Keratinocyte (primary cell): ENCODE data around the gene ZNF44. TPM values are rescaled to one million over a fixed set of nuclear protein-coding genes. Genes with fewer than 3 reads are reported as not detected.
"Not testable (repeated sequence)": the region's sequence is repeated elsewhere in the genome, so short reads cannot be mapped to it uniquely, and the experiment has no call there.

ENCODE experiments used
- DNase-seq: peaks from one replicate; pipeline ENCODE4 v3.0.0-alpha.2; 2011; ENCODE audit warnings: low read depth, missing footprints, low spot score
- FAIRE-seq: peaks from 2 replicates; lab custom pipeline; 2011; peaks lifted over from hg19 to GRCh38; lab: Jason Lieb, UNC
- H2AFZ ChIP-seq: 2 replicates; pipeline ENCODE4 v1.6.0; 2012; ENCODE audit warnings: low read length, control low read depth, inconsistent platforms; ENCODE audit not compliant: control insufficient read depth
- H3K27ac ChIP-seq: 2 replicates; pipeline ENCODE4 v1.5.1; 2011; ENCODE audit warnings: low read length; ENCODE audit not compliant: control insufficient read depth, insufficient read depth
- H3K27me3 ChIP-seq: 3 replicates; pipeline ENCODE4 v1.6.0; 2011; ENCODE audit warnings: low read length; ENCODE audit not compliant: control insufficient read depth, insufficient read depth; ENCODE audit errors: extremely low read depth
- H3K36me3 ChIP-seq, 2 experiments: 2 replicates in 1 of 2; 3 replicates in 1 of 2; pipeline ENCODE4 v1.5.1; 2011; ENCODE audit warnings: low read length in 2 of 2, mild to moderate bottlenecking in 1 of 2; ENCODE audit not compliant: control insufficient read depth in 2 of 2, insufficient read depth in 2 of 2; ENCODE audit errors: extremely low read depth in 1 of 2
- H3K4me1 ChIP-seq: 3 replicates; pipeline ENCODE4 v1.5.1; 2011; ENCODE audit warnings: low read length; ENCODE audit not compliant: control insufficient read depth, insufficient read depth; ENCODE audit errors: extremely low read depth
- H3K4me2 ChIP-seq: 3 replicates; pipeline ENCODE4 v1.6.0; 2011; ENCODE audit warnings: low read depth, low read length; ENCODE audit not compliant: control insufficient read depth, insufficient read depth; ENCODE audit errors: extremely low read depth
- H3K4me3 ChIP-seq, 3 experiments: fragments of 200-600 bp in 1 of 3; sonication (generic) in 1 of 3; 2 replicates in 2 of 3; 3 replicates in 1 of 3; pipeline ENCODE4 v1.5.1; 2011 to 2016; ENCODE audit warnings: low read length in 3 of 3, mild to moderate bottlenecking in 3 of 3, control low read depth in 2 of 3, inconsistent platforms in 1 of 3, low read depth in 1 of 3, mixed read lengths in 1 of 3, mixed run types in 1 of 3, moderate library complexity in 1 of 3; ENCODE audit not compliant: control insufficient read depth in 2 of 3, insufficient read depth in 2 of 3; ENCODE audit errors: extremely low read depth in 1 of 3
- H3K79me2 ChIP-seq: 2 replicates; pipeline ENCODE4 v1.6.0; 2012; ENCODE audit warnings: low read length; ENCODE audit not compliant: control insufficient read depth, insufficient read depth
- H3K9ac ChIP-seq: 3 replicates; pipeline ENCODE4 v1.6.0; 2011; ENCODE audit warnings: low read length; ENCODE audit not compliant: control insufficient read depth, insufficient read depth; ENCODE audit errors: extremely low read depth
- H3K9me1 ChIP-seq: 3 replicates; pipeline ENCODE4 v1.6.0; 2011; ENCODE audit warnings: low read length; ENCODE audit not compliant: control insufficient read depth, insufficient read depth; ENCODE audit errors: extremely low read depth
- H3K9me3 ChIP-seq: 2 replicates; pipeline ENCODE4 v1.5.1; 2012; ENCODE audit warnings: low read depth, low read length; ENCODE audit not compliant: control insufficient read depth
- H4K20me1 ChIP-seq: 3 replicates; pipeline ENCODE4 v1.6.0; 2011; ENCODE audit warnings: low read length; ENCODE audit not compliant: control insufficient read depth, insufficient read depth; ENCODE audit errors: extremely low read depth
- EZH2 ChIP-seq: IDR thresholded peaks from one replicate; pipeline ENCODE4 v1.6.1; 2012; ENCODE audit warnings: inconsistent platforms, mild to moderate bottlenecking, low read length, moderate library complexity
- dilution Hi-C: fragments of 300-500 bp; cut with MboI; formaldehyde crosslinking; loops from one replicate; pipeline ENCODE4 v1.7.0; 2020; ENCODE audit warnings: low sequenced_read_pairs; ENCODE audit not compliant: extremely low pct_ligation_motif_present
- polyA plus RNA-seq, 5 experiments: library from polyadenylated mRNA; depleted of rRNA in 3 of 5; stranded (reverse) in 3 of 5; stranded (forward) in 1 of 5; unstranded in 1 of 5; fragments of >200 nt; gene quantifications; 1 replicate in 1 of 5; 2 replicates in 3 of 5; 3 replicates in 1 of 5; pipeline versions ENCODE4 v1.2.1 to v1.2.3, GENCODE V29; 2011 to 2012; ENCODE audit warnings: missing spikeins in 2 of 5, low read depth in 1 of 5, low replicate concordance in 1 of 5
- TF ChIP-seq, protein P1 (sequence below), 3 experiments: IDR thresholded peaks in 1 of 3; conservative IDR thresholded peaks in 1 of 3; optimal IDR thresholded peaks in 1 of 3; 2 replicates in 2 of 3; 3 replicates in 1 of 3; pipeline versions ENCODE3 to v1.5.1; 2011; ENCODE audit warnings: low read length in 3 of 3, mild to moderate bottlenecking in 3 of 3, moderate library complexity in 2 of 3, control low read depth in 1 of 3, inconsistent platforms in 1 of 3; ENCODE audit not compliant: insufficient read depth in 2 of 3; ENCODE audit errors: extremely low read depth in 1 of 3

ZNF44 gene
- polyA plus RNA-seq, 1 donor (not counting 4 experiments of a cell fraction or from before 2014, with no cell fraction given), result 5.2 TPM

DNA sequence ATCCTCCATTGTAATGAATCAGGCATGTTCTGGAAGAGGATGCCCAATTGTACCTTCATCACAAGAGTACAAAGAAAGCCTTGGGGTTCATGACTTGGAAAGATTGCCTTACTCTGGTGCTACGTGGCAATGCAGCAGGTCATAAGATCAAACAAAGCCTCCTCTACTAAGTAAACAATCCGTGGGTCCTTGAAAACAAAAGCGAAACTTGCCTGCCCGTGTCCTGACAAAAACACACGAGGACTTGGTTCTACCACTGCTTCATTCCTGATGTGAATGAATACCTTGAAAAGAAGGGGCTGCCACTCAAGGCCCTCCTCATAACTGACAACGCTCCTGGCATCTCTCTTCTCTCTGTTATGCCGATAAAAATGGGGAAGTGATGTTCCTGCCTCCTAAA lies 19.9 kb upstream of the ZNF44 start:
- Histone ChIP-seq H3K9me1 (no peaks in the 10 kb centered on the region), H3K27ac (no peak overlapping the region), H3K36me3 (peaks cover 0 to 4% of the 10 kb centered on the region in 2 experiments), H3K4me1 (no peaks in the 10 kb centered on the region), H2AFZ (no peak overlapping the region), H3K4me2 (no peak overlapping the region), H3K9me3 (peaks cover 12% of the 10 kb centered on the region), H3K27me3 (no peaks in the 10 kb centered on the region), H3K79me2 (no peaks in the 10 kb centered on the region), H4K20me1 (no peaks in the 10 kb centered on the region), H3K9ac (no peak overlapping the region), H3K4me3 (no peak overlapping the region)
- dilution Hi-C loops, result no loop called here
- TF ChIP-seq EZH2, result no peak
- TF ChIP-seq, protein P1, sequence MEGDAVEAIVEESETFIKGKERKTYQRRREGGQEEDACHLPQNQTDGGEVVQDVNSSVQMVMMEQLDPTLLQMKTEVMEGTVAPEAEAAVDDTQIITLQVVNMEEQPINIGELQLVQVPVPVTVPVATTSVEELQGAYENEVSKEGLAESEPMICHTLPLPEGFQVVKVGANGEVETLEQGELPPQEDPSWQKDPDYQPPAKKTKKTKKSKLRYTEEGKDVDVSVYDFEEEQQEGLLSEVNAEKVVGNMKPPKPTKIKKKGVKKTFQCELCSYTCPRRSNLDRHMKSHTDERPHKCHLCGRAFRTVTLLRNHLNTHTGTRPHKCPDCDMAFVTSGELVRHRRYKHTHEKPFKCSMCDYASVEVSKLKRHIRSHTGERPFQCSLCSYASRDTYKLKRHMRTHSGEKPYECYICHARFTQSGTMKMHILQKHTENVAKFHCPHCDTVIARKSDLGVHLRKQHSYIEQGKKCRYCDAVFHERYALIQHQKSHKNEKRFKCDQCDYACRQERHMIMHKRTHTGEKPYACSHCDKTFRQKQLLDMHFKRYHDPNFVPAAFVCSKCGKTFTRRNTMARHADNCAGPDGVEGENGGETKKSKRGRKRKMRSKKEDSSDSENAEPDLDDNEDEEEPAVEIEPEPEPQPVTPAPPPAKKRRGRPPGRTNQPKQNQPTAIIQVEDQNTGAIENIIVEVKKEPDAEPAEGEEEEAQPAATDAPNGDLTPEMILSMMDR (optimal IDR thresholded peaks at IDR 0.05 in 1 of 3, IDR thresholded peaks at IDR 0.05 in 1 of 3, conservative IDR thresholded peaks at IDR 0.05 in 1 of 3; ENCODE audit: extremely low read depth in 1 of 3, insufficient read depth in 2 of 3, low read length in 3 of 3), result no peak
- no peak for DNase-seq
- FAIRE-seq, result no peak

DNA sequence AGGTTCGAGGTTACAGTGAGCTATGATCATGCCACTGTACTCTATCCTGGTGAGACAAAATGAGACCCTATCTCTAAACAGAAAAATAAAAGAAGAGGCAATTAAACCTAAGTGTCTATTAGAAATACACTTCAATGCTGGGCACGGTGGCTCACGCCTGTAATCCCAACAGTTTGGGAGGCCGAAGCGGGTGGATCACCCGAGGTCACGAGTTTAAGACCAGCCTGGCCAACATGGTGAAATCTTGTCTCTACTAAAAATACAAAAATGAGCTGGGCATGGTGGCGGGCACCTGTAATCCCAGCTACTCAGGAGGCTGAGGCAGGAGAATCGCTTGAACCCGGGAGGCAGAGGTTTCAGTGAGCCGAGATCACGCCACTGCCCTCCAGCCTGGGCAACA lies 14.2 kb upstream of the ZNF44 start:
- H3K9me3 ChIP-seq, H3K36me3 ChIP-seq, FAIRE-seq, H3K27ac ChIP-seq, H3K27me3 ChIP-seq, H3K4me1 ChIP-seq, DNase-seq, H3K4me2 ChIP-seq, H3K79me2 ChIP-seq, H3K9me1 ChIP-seq, H3K4me3 ChIP-seq, dilution Hi-C loops, H2AFZ ChIP-seq, H4K20me1 ChIP-seq, H3K9ac ChIP-seq: not testable (repeated sequence)

DNA sequence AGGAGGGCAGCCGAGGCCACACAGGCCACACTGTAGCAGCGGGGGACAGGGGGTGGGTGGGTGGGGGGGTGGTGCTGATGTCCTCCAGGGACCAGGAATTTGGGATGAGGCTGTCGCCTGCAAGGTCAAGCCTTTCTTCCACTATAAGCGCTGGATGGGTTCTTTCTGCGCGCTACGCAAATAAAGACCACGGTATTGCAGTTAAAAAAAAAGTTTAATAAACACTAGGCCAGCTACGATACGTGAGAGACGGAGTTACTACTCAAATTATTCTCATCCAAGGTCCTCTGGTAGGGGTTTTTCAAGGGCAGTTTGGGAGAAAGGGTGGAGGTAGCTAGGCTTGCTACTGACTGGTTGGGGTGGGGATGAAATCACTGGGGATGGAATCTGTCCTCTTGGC lies 508 bp upstream of the ZNF44 start:
- H3K9ac ChIP-seq, result peak overlapping the region; percentile 91
- FAIRE-seq, result no peak
- peaks cover 0 to 4% of the 10 kb centered on the region in 2 experiments for H3K36me3 ChIP-seq
- TF ChIP-seq, protein P1 (optimal IDR thresholded peaks at IDR 0.05 in 1 of 3, IDR thresholded peaks at IDR 0.05 in 1 of 3, conservative IDR thresholded peaks at IDR 0.05 in 1 of 3; ENCODE audit: extremely low read depth in 1 of 3, insufficient read depth in 2 of 3, low read length in 3 of 3), result no peak
- no peak for TF ChIP-seq EZH2
- H3K4me1 ChIP-seq, result peaks cover 7% of the 10 kb centered on the region
- peak overlapping the region; percentile 77 for H3K27ac ChIP-seq
- H3K4me3 ChIP-seq, result peak overlapping the region; percentile 88 to 92 (median 91)
- dilution Hi-C loops, result no loop called here
- H3K79me2 ChIP-seq, result peaks cover 32% of the 10 kb centered on the region
- no peak for DNase-seq
- no peaks in the 10 kb centered on the region for H4K20me1 ChIP-seq
- H3K9me1 ChIP-seq, result no peaks in the 10 kb centered on the region
- peak overlapping the region; percentile 58 for H3K4me2 ChIP-seq
- H3K9me3 ChIP-seq, result no peaks in the 10 kb centered on the region
- H3K27me3 ChIP-seq, result no peaks in the 10 kb centered on the region
- peak overlapping the region; percentile 94 for H2AFZ ChIP-seq
